ENCODE results near the gene FOXR1. TPM values are rescaled to one million over a fixed set of nuclear protein-coding genes. Genes with fewer than 3 reads are reported as not detected.
A peak's percentile ranks its signal among the peaks of the same experiment; 100 is the strongest.

The FOXR1 gene
- total RNA-seq, 2 experiments from 2014 or later, result not detected

DNA sequence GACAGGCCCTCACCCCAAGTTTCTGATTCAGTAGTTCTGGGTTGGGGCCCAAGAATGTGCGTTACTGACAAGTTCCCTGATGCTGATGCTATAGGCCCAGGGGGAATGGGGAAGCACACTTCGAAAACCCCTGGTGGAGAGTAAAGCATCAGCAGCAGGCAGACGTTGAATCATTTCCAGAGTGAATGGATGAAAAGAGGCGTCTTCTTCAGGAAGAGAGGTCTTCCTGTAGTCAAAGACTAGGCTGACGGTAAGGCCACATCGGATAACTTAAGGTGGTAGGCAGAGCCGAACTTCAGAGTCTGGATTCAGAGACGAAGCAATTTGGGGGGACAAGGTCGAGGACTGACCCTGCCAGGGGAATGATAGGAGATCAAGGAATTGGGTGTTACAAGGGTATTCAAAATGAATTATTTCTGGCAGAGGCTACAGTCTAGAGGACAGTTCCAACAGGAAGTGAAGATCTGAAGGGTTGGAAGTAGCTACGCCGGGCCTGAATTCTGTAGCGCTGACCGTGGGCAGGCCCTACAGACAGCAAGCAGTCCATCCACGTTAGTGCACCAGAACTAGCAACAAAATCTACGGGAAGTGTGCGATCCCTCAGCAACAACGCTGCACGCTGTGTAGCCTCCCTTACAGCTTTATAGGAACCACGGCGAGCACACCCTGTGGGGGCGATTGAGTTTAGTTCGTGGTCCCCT lies 25.5 kb downstream of the FOXR1 start:
- DNase-seq (peak; percentile 66), ATAC-seq (peak; percentile 38)
- intact Hi-C loops (cut with micrococcal nuclease), result no loop called here
- ChIA-PET POLR2A (interaction anchor here (0.7 to 5.1 kb wide), 22 partner anchors 13 to 305 kb away, joined by 3 to 106 read pairs (median 4); partner anchors contain the start of genes DDX6, HMBS, RPS25 and SLC37A4), CTCF (interaction anchor here (1.0 to 1.3 kb wide), 6 partner anchors 38 to 307 kb away, joined by 3 to 4 read pairs (median 3); partner anchors contain the start of gene VPS11)
- Mint-ChIP-seq H3K9me3 (no peaks in the 10 kb centered on the region), H3K36me3 (ENCODE audit: low read depth) (peaks cover 43% of the 10 kb centered on the region), H3K27ac (peak overlapping the region; percentile 99), H3K27me3 (no peaks in the 10 kb centered on the region), H3K4me3 (peak overlapping the region; percentile 97), H3K4me1 (ENCODE audit: low read depth) (peaks cover 31% of the 10 kb centered on the region)
- TF ChIP-seq, protein P1, sequence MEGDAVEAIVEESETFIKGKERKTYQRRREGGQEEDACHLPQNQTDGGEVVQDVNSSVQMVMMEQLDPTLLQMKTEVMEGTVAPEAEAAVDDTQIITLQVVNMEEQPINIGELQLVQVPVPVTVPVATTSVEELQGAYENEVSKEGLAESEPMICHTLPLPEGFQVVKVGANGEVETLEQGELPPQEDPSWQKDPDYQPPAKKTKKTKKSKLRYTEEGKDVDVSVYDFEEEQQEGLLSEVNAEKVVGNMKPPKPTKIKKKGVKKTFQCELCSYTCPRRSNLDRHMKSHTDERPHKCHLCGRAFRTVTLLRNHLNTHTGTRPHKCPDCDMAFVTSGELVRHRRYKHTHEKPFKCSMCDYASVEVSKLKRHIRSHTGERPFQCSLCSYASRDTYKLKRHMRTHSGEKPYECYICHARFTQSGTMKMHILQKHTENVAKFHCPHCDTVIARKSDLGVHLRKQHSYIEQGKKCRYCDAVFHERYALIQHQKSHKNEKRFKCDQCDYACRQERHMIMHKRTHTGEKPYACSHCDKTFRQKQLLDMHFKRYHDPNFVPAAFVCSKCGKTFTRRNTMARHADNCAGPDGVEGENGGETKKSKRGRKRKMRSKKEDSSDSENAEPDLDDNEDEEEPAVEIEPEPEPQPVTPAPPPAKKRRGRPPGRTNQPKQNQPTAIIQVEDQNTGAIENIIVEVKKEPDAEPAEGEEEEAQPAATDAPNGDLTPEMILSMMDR (IDR thresholded peaks at IDR 0.05), result peak; percentile 63

DNA sequence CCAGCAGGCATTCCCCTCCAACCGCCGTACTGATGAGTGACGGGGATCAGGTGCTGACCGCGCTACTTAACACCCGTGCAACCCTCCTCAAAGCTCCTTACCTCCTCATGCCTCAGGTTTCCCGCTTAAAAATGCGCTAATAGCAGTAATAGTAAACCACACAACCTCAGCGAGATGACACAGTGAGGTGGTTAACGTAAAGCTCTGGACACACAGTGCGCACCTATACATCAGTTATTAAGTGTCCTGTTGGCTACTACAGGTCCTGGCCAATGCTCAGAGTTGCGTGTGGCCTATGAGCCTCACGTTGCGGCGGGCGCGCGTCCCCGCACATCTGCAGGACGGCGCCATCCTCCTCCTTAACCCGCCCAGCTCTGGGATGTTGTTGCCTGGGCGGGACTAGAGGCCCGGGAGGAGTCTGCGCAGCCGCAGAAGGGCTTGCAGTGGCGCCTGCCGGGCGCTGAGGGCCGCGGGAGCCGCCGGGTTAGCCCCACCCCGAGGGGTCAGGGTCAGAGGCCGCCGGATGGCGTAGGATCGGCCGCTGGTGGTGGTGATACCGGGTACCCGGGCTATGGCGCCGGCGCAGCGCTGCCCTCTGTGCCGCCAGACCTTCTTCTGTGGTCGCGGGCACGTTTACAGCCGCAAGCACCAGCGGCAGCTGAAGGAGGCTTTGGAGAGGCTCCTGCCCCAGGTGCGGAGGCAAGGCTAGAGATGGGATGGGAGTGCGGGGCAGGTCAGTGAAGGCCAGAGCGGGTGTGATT lies 26.2 kb downstream of the FOXR1 start, which contains the start of gene CENATAC:
Gene CENATAC (plus strand): TSS at position 512 of the 761 bp plus-strand sequence. CDS start 60 bp downstream, at position 572.
- Mint-ChIP-seq H3K27ac (peak within 1 kb of the TSS; percentile 99), H3K36me3 (ENCODE audit: low read depth) (peaks cover 47% of the 10 kb centered on the region), H3K27me3 (no peaks in the 10 kb centered on the region), H3K4me3 (peak within 1 kb of the TSS; percentile 97), H3K9me3 (no peaks in the 10 kb centered on the region), H3K4me1 (ENCODE audit: low read depth) (peaks cover 31% of the 10 kb centered on the region)
- ChIA-PET CTCF (interaction anchor here (1.0 to 1.3 kb wide), 5 partner anchors 38 to 308 kb away, joined by 3 to 4 read pairs (median 3); partner anchors contain the start of gene VPS11), POLR2A (interaction anchor here (0.7 to 5.1 kb wide), 23 partner anchors 13 to 306 kb away, joined by 3 to 106 read pairs (median 4); partner anchors contain the start of genes DDX6, HMBS, RPS25 and SLC37A4)
- peak; percentile 97 for ATAC-seq
- intact Hi-C loops (cut with micrococcal nuclease), result no loop called here
- peak; percentile 97 for DNase-seq
- TF ChIP-seq, protein P1 (IDR thresholded peaks at IDR 0.05), result no peak

DNA sequence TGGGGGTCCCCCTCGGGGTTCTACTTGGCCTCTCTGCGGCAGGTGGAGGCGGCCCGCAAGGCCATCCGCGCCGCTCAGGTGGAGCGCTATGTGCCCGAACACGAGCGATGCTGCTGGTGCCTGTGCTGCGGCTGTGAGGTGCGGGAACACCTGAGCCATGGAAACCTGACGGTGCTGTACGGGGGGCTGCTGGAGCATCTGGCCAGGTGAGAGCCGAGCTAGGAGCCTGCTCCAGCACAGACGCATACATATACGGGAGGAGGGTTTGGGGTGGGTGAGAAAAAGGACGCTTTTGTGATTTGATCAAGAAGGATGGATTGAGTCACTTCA lies 26.8 kb downstream of the FOXR1 start:
- ChIA-PET POLR2A (interaction anchor here (1.1 to 5.1 kb wide), 14 partner anchors 12 to 208 kb away, joined by 3 to 106 read pairs (median 6); partner anchors contain the start of genes DDX6, HMBS, RPS25 and SLC37A4), CTCF (interaction anchor here (1.2 kb wide), 1 partner anchor 69 kb away, joined by 3 read pairs; no protein-coding TSS in a partner anchor)
- H3K27ac Mint-ChIP-seq, result peak overlapping the region; percentile 99
- peak overlapping the region; percentile 97 for H3K4me3 Mint-ChIP-seq
- ATAC-seq (peak; percentile 5), DNase-seq (no peak)
- H3K36me3 Mint-ChIP-seq (ENCODE audit: low read depth), result peaks cover 52% of the 10 kb centered on the region
- no peaks in the 10 kb centered on the region for H3K27me3 Mint-ChIP-seq
- intact Hi-C loops (cut with micrococcal nuclease), result no loop called here
- TF ChIP-seq, protein P1 (IDR thresholded peaks at IDR 0.05), result no peak
- peaks cover 31% of the 10 kb centered on the region for H3K4me1 Mint-ChIP-seq (ENCODE audit: low read depth)
- H3K9me3 Mint-ChIP-seq, result no peaks in the 10 kb centered on the region

DNA sequence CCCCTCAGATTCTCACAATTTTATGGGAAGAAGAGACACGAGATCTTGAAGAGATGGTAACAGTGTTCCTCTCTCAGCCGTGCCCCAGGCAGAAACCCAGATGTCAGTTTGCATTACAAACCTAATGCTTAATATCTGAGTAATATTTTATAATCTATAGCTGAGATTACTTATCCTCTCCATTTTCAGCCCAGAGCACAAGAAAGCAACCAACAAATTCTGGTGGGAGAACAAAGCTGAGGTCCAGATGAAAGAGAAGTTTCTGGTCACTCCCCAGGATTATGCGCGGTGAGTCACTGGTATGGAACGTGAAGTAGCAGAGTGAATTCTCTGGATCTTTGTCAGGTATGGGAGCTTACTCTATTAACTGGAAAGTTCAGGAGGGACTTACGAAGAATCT lies 27.3 kb downstream of the FOXR1 start:
- DNase-seq (no peak), ATAC-seq (no peak)
- Mint-ChIP-seq H3K27ac (peak overlapping the region; percentile 99), H3K4me3 (peak overlapping the region; percentile 97), H3K27me3 (no peaks in the 10 kb centered on the region), H3K36me3 (ENCODE audit: low read depth) (peaks cover 50% of the 10 kb centered on the region), H3K9me3 (no peaks in the 10 kb centered on the region), H3K4me1 (ENCODE audit: low read depth) (peaks cover 29% of the 10 kb centered on the region)
- intact Hi-C loops (cut with micrococcal nuclease), result no loop called here
- ChIA-PET CTCF (interaction anchor here (1.7 kb wide), 1 partner anchor 18 kb away, joined by 3 read pairs; no protein-coding TSS in a partner anchor), POLR2A (interaction anchor here (0.5 to 5.1 kb wide), 8 partner anchors 11 to 96 kb away, joined by 3 to 106 read pairs (median 8); partner anchors contain the start of genes HMBS, RPS25 and TRAPPC4)
- TF ChIP-seq, protein P1 (IDR thresholded peaks at IDR 0.05), result no peak

Data from activated CD8-positive, alpha-beta T cell treated with anti-CD3 and anti-CD28 coated beads for 36 hours (primary cell).